Measurements from ENCODE around the gene RBPJ.

The RBPJ gene

DNA sequence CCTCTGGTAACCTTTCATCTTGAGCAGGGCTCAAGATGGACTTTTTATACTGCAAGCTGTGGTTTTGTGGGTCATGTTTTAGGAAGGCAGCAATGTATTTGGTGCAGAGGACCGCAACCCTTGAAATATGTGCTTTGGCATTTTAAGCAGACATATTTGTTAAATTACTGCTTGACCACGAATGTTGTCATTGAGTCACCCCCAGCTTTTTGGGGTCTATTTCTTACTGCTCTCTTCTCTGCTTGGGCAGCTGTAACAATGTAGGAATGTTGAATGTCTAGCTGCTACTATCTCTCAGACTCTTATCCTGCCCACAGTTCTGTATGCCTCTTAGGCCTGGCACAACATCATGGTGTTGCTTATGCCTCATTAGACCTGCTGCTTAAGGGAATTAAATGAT lies 6.0 kb downstream of the RBPJ start:
- DNase-seq (ENCODE audit: extremely low read depth, low read depth): peak; percentile 54
- TF ChIP-seq CTCF (IDR thresholded peaks at IDR 0.05; ENCODE audit: low read depth, low read length): no peak

DNA sequence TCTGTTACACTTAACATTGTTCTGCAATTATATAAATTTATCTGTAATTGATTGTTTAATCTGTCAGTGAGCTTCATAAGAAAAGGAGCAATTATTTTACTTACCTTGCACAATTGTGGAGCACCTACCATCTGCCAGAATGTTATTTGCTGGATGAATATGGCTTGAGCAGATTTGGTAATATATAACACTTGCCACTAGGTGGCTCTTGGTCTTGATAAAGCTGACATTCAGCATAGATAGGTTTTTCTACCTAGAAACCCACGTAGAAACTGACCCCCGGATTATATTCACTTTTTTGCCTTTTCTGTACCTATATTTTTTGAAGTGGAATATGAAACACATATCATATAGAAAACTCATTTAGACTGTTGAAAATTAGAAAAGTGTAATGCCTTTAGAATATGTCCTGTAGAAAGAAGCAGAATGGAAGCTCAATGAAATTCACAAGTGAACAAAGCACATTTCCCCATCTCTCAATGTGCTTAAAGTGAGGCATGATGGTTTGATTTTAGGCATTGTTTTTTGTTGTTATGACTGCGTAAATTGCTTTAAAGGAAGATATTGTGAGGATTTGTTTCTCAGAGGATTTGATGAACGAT lies 9.5 kb downstream of the RBPJ start:
- peak; percentile 65 for TF ChIP-seq CTCF (IDR thresholded peaks at IDR 0.05; ENCODE audit: low read depth, low read length)
- DNase-seq (ENCODE audit: extremely low read depth, low read depth): no peak

DNA sequence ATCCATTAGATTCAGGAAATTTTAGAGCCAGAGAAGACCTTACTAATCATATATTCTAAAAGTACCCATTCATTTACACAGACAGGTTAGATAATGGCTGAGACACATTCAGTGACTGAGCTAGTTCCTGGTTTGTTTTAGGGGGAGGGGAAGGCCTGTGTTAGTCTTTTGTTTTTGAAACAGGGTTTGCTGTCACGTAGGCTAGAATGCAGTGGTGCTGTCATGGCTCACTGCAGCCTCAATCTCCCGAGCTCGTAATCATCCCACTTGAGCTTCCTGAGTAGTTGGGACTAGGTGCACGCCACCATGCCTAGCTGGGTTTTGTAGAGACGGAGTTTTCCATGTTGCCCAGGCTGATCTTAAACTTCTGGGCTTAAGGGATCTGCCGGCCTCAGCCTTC lies 10.1 kb downstream of the RBPJ start:
- TF ChIP-seq CTCF (IDR thresholded peaks at IDR 0.05; ENCODE audit: low read depth, low read length): no peak
- DNase-seq (ENCODE audit: extremely low read depth, low read depth): no peak

GRCh38 chr4:26331380-26331950 lies 10.7 kb downstream of the RBPJ start:
- DNase-seq (ENCODE audit: extremely low read depth, low read depth): no peak
- no peak for TF ChIP-seq CTCF (IDR thresholded peaks at IDR 0.05; ENCODE audit: low read depth, low read length)

- no peak for TF ChIP-seq CTCF (IDR thresholded peaks at IDR 0.05; ENCODE audit: low read depth, low read length)
- DNase-seq (ENCODE audit: extremely low read depth, low read depth): no peak
These were observed 13.6 kb downstream of the RBPJ start for GRCh38 chr4:26334366-26334765.

- no peak for DNase-seq (ENCODE audit: extremely low read depth, low read depth)
- TF ChIP-seq CTCF (IDR thresholded peaks at IDR 0.05; ENCODE audit: low read depth, low read length): no peak
These were observed 16.8 kb downstream of the RBPJ start for GRCh38 chr4:26337612-26338011.

- TF ChIP-seq CTCF (IDR thresholded peaks at IDR 0.05; ENCODE audit: low read depth, low read length): no peak
- no peak for DNase-seq (ENCODE audit: extremely low read depth, low read depth)
These were observed 21.7 kb downstream of the RBPJ start for GRCh38 chr4:26342328-26343037.

Data from AG09319 (cell line).